ENCODE results near the gene CROCC.

The CROCC gene

GRCh38 chr1:16986560-16986959 is 64.8 kb downstream of the CROCC start:
- ChIA-PET CTCF (interaction anchor here (1.1 kb wide), 1 partner anchor 26 kb away, joined by 4 read pairs; no protein-coding TSS in a partner anchor), POLR2A (no interaction called here)
- no peak for DNase-seq (ENCODE audit: extremely low spot score)
- TF ChIP-seq CTCF (IDR thresholded peaks at IDR 0.05; ENCODE audit: control extremely low read depth, extremely low read depth, low read depth, missing control alignments) = no peak

DNA sequence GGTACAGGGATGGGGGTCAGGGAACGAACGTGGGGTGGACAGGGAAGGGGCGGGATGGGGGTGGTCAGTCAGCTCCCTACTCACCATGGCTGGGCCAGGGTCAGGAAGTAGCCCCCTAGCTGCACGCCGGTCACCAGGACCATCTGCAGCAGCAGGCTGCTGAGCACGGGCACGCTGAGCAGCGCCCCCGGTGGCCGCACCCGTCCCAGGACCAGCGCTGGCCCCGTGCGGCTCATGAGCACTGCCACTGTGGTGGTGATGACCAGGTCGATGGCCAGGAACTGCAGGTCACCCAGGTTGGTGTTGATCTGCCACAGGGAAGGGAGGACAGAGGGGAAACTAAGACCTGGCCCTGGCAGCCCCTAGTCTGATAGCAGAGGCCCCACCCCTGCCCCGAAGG is 65.2 kb downstream of the CROCC start:
- DNase-seq (ENCODE audit: extremely low spot score) = no peak
- POLR2A ChIA-PET = no interaction called here
- CTCF ChIA-PET = interaction anchor here (1.1 to 1.4 kb wide), 3 partner anchors 26 to 27 kb away, joined by 3 to 4 read pairs (median 3); no protein-coding TSS in a partner anchor
- peak; percentile 37 for TF ChIP-seq CTCF (IDR thresholded peaks at IDR 0.05; ENCODE audit: control extremely low read depth, extremely low read depth, low read depth, missing control alignments)

DNA sequence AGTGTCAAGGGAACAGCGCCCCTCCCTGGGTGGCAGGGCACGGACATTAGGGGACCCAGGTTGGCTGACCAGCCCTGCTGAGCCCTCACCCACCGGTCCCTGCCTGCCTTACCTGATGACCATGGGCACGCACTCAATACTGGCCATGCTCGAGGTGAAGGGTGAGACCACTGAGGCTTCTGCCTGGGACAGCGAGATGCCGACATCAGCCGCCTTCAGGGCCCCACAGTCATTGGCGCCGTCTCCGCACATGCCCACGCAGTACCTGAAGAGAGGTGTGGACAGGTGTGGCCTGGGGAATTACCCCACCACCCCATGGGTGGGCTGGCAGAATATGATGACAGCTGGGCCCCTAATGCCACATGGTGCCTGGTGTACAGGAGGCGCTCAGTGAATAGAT is 66.5 kb downstream of the CROCC start:
- ChIA-PET POLR2A (no interaction called here), CTCF (interaction anchor here (1.1 to 1.4 kb wide), 2 partner anchors 26 to 27 kb away, joined by 3 read pairs; no protein-coding TSS in a partner anchor)
- no peak for DNase-seq (ENCODE audit: extremely low spot score)
- no peak for TF ChIP-seq CTCF (IDR thresholded peaks at IDR 0.05; ENCODE audit: control extremely low read depth, extremely low read depth, low read depth, missing control alignments)

GRCh38 chr1:16989676-16990391 is 68.1 kb downstream of the CROCC start:
- no peak for DNase-seq (ENCODE audit: extremely low spot score)
- ChIA-PET POLR2A (no interaction called here), CTCF (interaction anchor here (0.8 to 2.0 kb wide), 3 partner anchors 25 to 29 kb away, joined by 3 to 5 read pairs (median 4); no protein-coding TSS in a partner anchor)
- no peak for TF ChIP-seq CTCF (IDR thresholded peaks at IDR 0.05; ENCODE audit: control extremely low read depth, extremely low read depth, low read depth, missing control alignments)

- POLR2A ChIA-PET = no interaction called here
- no peak for TF ChIP-seq CTCF (IDR thresholded peaks at IDR 0.05; ENCODE audit: control extremely low read depth, extremely low read depth, low read depth, missing control alignments)
- no peak for DNase-seq (ENCODE audit: extremely low spot score)
- CTCF ChIA-PET = no interaction called here
These were observed 69.8 kb downstream of the CROCC start for GRCh38 chr1:16991571-16991970.

- TF ChIP-seq CTCF (IDR thresholded peaks at IDR 0.05; ENCODE audit: control extremely low read depth, extremely low read depth, low read depth, missing control alignments) = no peak
- CTCF ChIA-PET = interaction anchor here (0.9 to 1.2 kb wide), 2 partner anchors 32 to 40 kb away, joined by 3 to 4 read pairs; no protein-coding TSS in a partner anchor
- POLR2A ChIA-PET = no interaction called here
- no peak for DNase-seq (ENCODE audit: extremely low spot score)
These were observed 70.4 kb downstream of the CROCC start for GRCh38 chr1:16992102-16992501.

Data from GM10248 (cell line).